NCI-H1092 (cell line): ENCODE data around the gene OXSM.

Experiments used
- DNase-seq: peaks from one replicate; lab custom pipeline; 2025; lab: John Stamatoyannopoulos, UW

The OXSM gene

DNA sequence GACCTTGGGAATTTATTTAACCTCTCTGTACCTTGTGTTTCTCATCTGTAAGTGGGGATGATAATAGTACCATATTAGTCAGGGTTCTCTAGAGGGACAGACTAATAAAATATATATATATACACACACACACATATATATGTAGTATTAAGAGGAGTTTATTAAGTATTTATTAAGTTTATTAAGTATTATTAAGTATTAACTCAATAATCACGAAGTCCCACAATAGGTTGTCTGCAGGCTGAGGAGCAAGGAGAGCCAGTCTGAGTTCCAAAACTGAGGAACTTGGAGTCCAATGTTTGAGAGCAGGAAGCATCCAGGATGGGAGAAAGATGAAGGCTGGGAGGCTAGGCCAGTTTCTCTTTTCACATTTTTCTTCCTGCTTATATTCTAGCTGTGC, 14.8 kb downstream of the OXSM start:
- no peak for DNase-seq

DNA sequence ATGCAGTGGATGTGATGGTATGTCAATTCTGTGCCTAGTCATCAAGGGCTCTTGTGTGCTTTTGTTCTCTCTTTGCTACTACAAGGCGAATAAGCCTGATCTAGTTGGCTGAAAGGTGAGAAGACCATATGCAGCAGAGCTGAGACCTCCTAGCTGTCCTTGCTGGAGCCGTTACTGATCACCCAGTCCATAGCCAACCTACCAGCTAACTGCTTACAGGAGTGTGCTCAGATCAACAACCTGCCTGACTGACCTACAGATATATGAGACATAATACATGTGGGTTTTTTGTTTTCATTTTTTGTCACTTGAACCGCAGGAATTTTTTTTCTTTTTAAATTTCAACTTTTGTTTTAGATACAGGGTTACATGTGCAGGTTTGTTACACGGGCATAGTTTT, 22.8 kb downstream of the OXSM start:
- no peak for DNase-seq

- no peak for DNase-seq
Measured at GRCh38 chr3:25817107-25817506, 27.2 kb downstream of the OXSM start.

- DNase-seq, result no peak
Measured at GRCh38 chr3:25817638-25818037, 27.7 kb downstream of the OXSM start.

GRCh38 chr3:25818335-25818734, 28.4 kb downstream of the OXSM start:
- no peak for DNase-seq

- DNase-seq, result no peak
Measured at GRCh38 chr3:25820366-25820765, 30.5 kb downstream of the OXSM start.

DNA sequence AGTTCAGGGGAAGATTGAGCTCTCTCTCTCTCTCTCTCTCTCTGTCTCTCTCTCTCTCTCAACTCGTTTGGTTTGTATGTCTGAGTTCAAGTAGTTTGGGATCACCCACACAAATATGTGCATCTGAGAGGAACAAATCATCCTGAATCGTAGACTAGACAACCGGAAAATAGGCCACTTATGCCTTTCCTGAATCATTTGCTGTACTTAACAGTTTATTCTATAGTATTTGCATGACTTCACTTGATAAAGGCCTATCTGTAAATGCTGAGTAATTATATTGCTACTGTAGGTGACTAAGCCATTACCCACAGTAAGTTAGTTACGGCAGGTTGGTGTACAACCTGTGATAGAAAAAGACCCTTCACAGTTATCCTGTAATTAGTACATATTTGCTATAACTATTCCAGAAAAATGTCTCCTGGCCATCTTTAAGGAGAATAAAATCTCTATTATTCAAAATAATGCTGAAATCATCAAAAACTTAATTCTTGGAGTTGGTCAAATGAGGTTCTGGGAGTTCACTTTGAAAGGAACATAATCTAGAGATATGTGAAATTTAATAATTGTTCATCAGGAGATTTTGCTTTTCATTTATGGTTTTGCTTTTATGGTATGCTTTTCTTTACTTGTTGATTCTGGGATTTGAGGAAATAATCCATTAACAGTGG, 31.1 kb downstream of the OXSM start:
- DNase-seq, result no peak

GRCh38 chr3:25821746-25822573, 32.1 kb downstream of the OXSM start:
- DNase-seq, result no peak

DNA sequence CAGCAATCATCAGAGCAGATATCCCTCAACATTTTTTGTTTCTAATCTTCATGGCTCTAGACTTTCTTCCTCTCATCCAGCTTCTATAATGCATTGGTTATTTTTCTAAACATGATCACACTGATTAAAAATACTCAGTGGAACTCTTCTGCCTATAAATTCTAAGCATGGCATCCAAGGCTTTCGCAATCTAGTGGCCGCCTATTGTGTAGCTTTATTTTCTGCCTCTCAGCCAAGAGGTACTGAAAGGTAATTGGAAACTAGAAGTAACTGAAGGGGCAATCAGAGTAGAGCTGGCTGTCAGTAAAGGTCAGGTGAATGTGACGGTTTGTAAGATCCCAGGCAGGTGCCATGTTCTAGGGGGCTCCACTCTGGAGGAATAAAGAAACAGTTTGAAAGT, 33.4 kb downstream of the OXSM start:
- no peak for DNase-seq

DNA sequence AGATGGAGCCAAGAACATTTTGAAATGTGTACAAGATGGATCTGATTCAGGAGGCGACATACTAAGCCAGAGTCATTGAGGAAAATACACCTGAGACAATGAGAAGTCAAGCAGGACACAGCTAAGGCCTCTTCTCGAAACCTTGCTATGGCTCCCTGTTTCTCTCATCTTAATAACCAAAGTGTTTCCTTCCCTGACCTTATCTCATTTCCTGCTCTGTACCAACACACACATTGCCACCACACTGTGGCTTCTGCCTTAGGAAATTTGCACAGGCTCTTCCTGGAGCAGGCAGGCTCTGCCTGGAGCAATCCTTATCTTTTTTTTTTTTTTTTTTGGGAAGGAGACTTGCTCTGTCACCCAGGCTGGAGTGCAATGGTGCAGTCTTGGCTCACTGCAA, 36.6 kb downstream of the OXSM start:
- no peak for DNase-seq

- no peak for DNase-seq
Measured at GRCh38 chr3:25830373-25831280, 40.7 kb downstream of the OXSM start.

DNA sequence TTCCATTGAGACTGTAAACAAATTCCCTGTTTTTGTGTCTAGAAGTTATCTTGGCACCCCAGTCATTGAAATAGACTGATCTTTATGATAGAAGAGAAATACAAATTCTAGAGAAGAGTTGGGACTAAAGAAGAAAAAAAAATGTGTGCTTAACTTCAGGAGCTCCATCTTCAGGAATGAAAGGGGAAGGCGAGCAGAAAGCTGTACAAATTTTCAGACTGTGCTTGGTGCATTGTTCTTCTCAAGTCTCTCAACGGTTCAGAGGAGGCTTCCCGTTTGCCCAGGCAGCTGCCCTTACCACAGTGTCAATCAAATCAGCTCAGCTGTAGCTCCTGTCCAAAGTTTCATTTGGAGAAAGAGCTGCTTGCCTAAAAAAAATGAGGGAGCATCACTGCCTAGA, 41.7 kb downstream of the OXSM start:
- DNase-seq, result no peak

DNA sequence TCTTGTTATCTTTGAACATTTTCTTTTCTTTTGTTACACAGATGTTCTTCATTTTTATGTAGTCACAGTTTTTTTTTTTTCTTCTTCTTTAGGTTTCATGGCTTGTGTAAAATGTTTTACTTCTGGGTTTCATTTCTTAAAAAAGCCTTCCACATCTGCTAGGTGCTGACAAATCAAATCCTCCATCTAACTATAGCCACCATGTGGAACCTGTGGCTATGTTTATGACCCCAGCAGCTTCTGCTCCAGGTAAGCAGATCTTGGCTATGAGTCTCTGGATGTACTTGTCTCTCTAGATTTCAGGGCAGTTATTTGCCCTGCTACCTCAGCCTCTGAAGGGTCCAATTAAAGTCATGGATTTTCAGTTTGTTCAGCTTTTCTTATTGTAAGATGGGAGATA, 44.5 kb downstream of the OXSM start:
- no peak for DNase-seq

GRCh38 chr3:25836579-25836978, 46.7 kb downstream of the OXSM start:
- DNase-seq, result no peak

GRCh38 chr3:25837038-25837437, 47.1 kb downstream of the OXSM start:
- DNase-seq, result no peak

- DNase-seq, result no peak
Measured at GRCh38 chr3:25840099-25840498, 50.2 kb downstream of the OXSM start.

DNA sequence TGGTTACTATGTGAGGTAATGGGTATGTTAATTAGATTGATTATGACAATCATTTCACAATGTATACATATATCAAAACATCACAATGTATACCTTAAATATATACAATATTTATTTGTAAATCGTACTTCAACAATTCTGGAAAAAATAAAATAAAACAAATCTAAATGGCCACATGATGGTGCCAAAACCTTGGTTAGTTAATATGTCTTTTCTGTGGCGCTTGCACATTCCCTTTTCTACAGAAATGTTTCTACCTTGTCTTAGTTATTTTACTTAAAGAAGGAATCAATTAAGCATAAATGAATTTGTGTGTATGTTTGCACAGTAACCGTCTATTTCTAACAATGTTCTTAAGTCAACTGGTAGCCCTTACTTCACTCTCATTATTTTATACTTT, 53.4 kb downstream of the OXSM start:
- DNase-seq, result no peak
